ENCODE results near the gene CLSTN2.

DNA sequence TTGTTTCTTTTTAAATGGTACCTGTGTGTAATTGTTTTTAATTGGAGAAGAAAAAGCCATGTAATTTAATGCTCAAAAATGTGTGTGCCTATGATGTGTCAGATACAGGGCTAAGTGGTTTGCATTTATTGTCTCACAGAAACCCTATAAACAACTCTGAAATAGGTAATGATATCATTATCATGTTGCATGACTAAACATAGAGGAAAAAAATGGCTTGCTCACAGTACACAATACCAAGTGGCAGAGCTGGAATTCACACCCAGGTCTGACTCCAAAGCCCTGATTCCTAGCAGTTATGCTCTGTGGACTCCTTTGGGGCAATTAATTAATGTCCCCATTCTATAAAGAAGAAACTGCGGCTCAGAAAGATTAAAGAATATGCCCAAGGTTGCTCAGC, 505.5 kb downstream of the CLSTN2 start:
- TF ChIP-seq, protein P1, sequence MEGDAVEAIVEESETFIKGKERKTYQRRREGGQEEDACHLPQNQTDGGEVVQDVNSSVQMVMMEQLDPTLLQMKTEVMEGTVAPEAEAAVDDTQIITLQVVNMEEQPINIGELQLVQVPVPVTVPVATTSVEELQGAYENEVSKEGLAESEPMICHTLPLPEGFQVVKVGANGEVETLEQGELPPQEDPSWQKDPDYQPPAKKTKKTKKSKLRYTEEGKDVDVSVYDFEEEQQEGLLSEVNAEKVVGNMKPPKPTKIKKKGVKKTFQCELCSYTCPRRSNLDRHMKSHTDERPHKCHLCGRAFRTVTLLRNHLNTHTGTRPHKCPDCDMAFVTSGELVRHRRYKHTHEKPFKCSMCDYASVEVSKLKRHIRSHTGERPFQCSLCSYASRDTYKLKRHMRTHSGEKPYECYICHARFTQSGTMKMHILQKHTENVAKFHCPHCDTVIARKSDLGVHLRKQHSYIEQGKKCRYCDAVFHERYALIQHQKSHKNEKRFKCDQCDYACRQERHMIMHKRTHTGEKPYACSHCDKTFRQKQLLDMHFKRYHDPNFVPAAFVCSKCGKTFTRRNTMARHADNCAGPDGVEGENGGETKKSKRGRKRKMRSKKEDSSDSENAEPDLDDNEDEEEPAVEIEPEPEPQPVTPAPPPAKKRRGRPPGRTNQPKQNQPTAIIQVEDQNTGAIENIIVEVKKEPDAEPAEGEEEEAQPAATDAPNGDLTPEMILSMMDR (IDR thresholded peaks at IDR 0.05 in 8 of 11, conservative IDR thresholded peaks at IDR 0.05 in 3 of 11): no peak
- no peak for TF ChIP-seq POLR2A (IDR thresholded peaks at IDR 0.05)
- TF ChIP-seq POLR2AphosphoS5 (IDR thresholded peaks at IDR 0.05): no peak
